Measurements from ENCODE around the gene ATP12A. TPM values are rescaled to one million over a fixed set of nuclear protein-coding genes. Genes with fewer than 3 reads are reported as not detected.
A peak's percentile ranks its signal among the peaks of the same experiment; 100 is the strongest.

ATP12A gene
- total RNA-seq = 7.2 TPM

GRCh38 chr13:24680258-24680920, at the start of gene ATP12A:
TSS of gene ATP12A (plus strand) at chr13:24680408. CDS start at chr13:24680744, 336 bp downstream.
- DNase-seq = no peak

- DNase-seq = no peak
Observed at GRCh38 chr13:24630851-24631620, 49.2 kb upstream of the ATP12A start.

GRCh38 chr13:24631922-24632321, 48.3 kb upstream of the ATP12A start:
- DNase-seq = no peak

GRCh38 chr13:24632382-24633121, 47.7 kb upstream of the ATP12A start:
- no peak for DNase-seq

GRCh38 chr13:24636776-24637175, 43.4 kb upstream of the ATP12A start:
- no peak for DNase-seq

GRCh38 chr13:24638096-24638495, 42.1 kb upstream of the ATP12A start:
- no peak for DNase-seq

- DNase-seq = no peak
Observed at GRCh38 chr13:24640752-24641151, 39.5 kb upstream of the ATP12A start.

- DNase-seq = no peak
Observed at GRCh38 chr13:24642219-24642618, 38.0 kb upstream of the ATP12A start.

- DNase-seq = no peak
Observed at GRCh38 chr13:24644036-24644435, 36.2 kb upstream of the ATP12A start.

- DNase-seq = no peak
Observed at GRCh38 chr13:24648271-24648670, 31.9 kb upstream of the ATP12A start.

- no peak for DNase-seq
Observed at GRCh38 chr13:24648983-24649687, 31.1 kb upstream of the ATP12A start.

- DNase-seq = no peak
Observed at GRCh38 chr13:24649688-24650043, 30.5 kb upstream of the ATP12A start.

- DNase-seq = peak; percentile 52
Observed at GRCh38 chr13:24650161-24650560, 30.0 kb upstream of the ATP12A start.

GRCh38 chr13:24651718-24652345, 28.4 kb upstream of the ATP12A start:
- no peak for DNase-seq

GRCh38 chr13:24652359-24652758, 27.8 kb upstream of the ATP12A start:
- no peak for DNase-seq

GRCh38 chr13:24654741-24655140, 25.5 kb upstream of the ATP12A start:
- peak; percentile 69 for DNase-seq

GRCh38 chr13:24659239-24659638, 21.0 kb upstream of the ATP12A start:
- DNase-seq = no peak

GRCh38 chr13:24660023-24660741, 20.0 kb upstream of the ATP12A start:
- DNase-seq = no peak

- no peak for DNase-seq
Observed at GRCh38 chr13:24661713-24662112, 18.5 kb upstream of the ATP12A start.

GRCh38 chr13:24662195-24663088, 17.8 kb upstream of the ATP12A start:
- DNase-seq = no peak

- DNase-seq = no peak
Observed at GRCh38 chr13:24663089-24663395, 17.2 kb upstream of the ATP12A start.
